GM23338 (cell line): Measurements from ENCODE around the gene FAM25G. TPM values are rescaled to one million over a fixed set of nuclear protein-coding genes. Genes with fewer than 3 reads are reported as not detected.

Experiments
- CREB1 ChIP-seq: fragments of 250-450 bp; sonication (Bioruptor Pico); IDR thresholded peaks from 2 replicates; pipeline ENCODE4 v1.5.0; 2020; ENCODE audit warnings: low read depth, mild to moderate bottlenecking, moderate library complexity
- EZH2 ChIP-seq: fragments of 200-600 bp; sonication (generic); IDR thresholded peaks from one replicate; pipeline ENCODE4 v1.8.0; 2017; ENCODE audit warnings: antibody characterized with exemption, mild to moderate bottlenecking, low read depth; ENCODE audit not compliant: unreplicated experiment
- JUNB ChIP-seq: IDR thresholded peaks from one replicate; pipeline ENCODE4 v1.6.1; 2016; ENCODE audit warnings: antibody characterized with exemption; ENCODE audit not compliant: unreplicated experiment
- NANOG ChIP-seq: IDR thresholded peaks from 2 replicates; pipeline ENCODE4 v1.6.1; 2016; ENCODE audit warnings: antibody characterized with exemption, borderline replicate concordance
- POLR2AphosphoS5 ChIP-seq: IDR thresholded peaks from 2 replicates; pipeline ENCODE4 v1.6.1; 2016; ENCODE audit warnings: antibody characterized with exemption, low read depth
- STAT1 ChIP-seq: IDR thresholded peaks from one replicate; pipeline ENCODE4 v1.6.1; 2016; ENCODE audit warnings: antibody characterized with exemption; ENCODE audit not compliant: unreplicated experiment
- ZNF331 ChIP-seq: fragments of 250-450 bp; sonication (Bioruptor Pico); IDR thresholded peaks from 2 replicates; pipeline ENCODE4 v1.5.0; 2020; ENCODE audit warnings: low read depth, mild to moderate bottlenecking, moderate library complexity
- polyA plus RNA-seq: library from polyadenylated mRNA; unstranded; fragments of >200 nt; fragmentation: Nextera tagmentation; extraction: Ambion mirVana; gene quantifications from 2 replicates; pipeline ENCODE4 v1.2.1, GENCODE V29; 2016
- total RNA-seq: library from RNA; depleted of rRNA; stranded (reverse); fragments of >200 nt; shearing (Covaris generic); gene quantifications from 2 replicates; pipeline ENCODE4 v1.2.3, GENCODE V29; 2014
- TF ChIP-seq, protein P1 (sequence below): fragments of 250-450 bp; sonication (Bioruptor Pico); IDR thresholded peaks from 2 replicates; pipeline ENCODE4 v1.5.0; 2020; ENCODE audit warnings: mild to moderate bottlenecking, moderate library complexity
- TF ChIP-seq, protein P2 (sequence below): IDR thresholded peaks from one replicate; pipeline ENCODE4 v1.6.1; 2018; ENCODE audit warnings: antibody characterized with exemption; ENCODE audit not compliant: unreplicated experiment
- TF ChIP-seq, protein P3 (sequence below), 2 experiments: fragments of 200-600 bp in 1 of 2; sonication (generic) in 1 of 2; conservative IDR thresholded peaks; 2 replicates each; pipeline versions ENCODE4 v1.5.1 to v1.6.1; 2016 to 2017; ENCODE audit warnings: antibody characterized with exemption in 2 of 2, low read depth in 2 of 2, mild to moderate bottlenecking in 2 of 2, moderate library complexity in 1 of 2

Gene FAM25G
- total and polyA plus RNA-seq, 2 experiments from 2014 or later = not detected

- TF ChIP-seq, protein P1, sequence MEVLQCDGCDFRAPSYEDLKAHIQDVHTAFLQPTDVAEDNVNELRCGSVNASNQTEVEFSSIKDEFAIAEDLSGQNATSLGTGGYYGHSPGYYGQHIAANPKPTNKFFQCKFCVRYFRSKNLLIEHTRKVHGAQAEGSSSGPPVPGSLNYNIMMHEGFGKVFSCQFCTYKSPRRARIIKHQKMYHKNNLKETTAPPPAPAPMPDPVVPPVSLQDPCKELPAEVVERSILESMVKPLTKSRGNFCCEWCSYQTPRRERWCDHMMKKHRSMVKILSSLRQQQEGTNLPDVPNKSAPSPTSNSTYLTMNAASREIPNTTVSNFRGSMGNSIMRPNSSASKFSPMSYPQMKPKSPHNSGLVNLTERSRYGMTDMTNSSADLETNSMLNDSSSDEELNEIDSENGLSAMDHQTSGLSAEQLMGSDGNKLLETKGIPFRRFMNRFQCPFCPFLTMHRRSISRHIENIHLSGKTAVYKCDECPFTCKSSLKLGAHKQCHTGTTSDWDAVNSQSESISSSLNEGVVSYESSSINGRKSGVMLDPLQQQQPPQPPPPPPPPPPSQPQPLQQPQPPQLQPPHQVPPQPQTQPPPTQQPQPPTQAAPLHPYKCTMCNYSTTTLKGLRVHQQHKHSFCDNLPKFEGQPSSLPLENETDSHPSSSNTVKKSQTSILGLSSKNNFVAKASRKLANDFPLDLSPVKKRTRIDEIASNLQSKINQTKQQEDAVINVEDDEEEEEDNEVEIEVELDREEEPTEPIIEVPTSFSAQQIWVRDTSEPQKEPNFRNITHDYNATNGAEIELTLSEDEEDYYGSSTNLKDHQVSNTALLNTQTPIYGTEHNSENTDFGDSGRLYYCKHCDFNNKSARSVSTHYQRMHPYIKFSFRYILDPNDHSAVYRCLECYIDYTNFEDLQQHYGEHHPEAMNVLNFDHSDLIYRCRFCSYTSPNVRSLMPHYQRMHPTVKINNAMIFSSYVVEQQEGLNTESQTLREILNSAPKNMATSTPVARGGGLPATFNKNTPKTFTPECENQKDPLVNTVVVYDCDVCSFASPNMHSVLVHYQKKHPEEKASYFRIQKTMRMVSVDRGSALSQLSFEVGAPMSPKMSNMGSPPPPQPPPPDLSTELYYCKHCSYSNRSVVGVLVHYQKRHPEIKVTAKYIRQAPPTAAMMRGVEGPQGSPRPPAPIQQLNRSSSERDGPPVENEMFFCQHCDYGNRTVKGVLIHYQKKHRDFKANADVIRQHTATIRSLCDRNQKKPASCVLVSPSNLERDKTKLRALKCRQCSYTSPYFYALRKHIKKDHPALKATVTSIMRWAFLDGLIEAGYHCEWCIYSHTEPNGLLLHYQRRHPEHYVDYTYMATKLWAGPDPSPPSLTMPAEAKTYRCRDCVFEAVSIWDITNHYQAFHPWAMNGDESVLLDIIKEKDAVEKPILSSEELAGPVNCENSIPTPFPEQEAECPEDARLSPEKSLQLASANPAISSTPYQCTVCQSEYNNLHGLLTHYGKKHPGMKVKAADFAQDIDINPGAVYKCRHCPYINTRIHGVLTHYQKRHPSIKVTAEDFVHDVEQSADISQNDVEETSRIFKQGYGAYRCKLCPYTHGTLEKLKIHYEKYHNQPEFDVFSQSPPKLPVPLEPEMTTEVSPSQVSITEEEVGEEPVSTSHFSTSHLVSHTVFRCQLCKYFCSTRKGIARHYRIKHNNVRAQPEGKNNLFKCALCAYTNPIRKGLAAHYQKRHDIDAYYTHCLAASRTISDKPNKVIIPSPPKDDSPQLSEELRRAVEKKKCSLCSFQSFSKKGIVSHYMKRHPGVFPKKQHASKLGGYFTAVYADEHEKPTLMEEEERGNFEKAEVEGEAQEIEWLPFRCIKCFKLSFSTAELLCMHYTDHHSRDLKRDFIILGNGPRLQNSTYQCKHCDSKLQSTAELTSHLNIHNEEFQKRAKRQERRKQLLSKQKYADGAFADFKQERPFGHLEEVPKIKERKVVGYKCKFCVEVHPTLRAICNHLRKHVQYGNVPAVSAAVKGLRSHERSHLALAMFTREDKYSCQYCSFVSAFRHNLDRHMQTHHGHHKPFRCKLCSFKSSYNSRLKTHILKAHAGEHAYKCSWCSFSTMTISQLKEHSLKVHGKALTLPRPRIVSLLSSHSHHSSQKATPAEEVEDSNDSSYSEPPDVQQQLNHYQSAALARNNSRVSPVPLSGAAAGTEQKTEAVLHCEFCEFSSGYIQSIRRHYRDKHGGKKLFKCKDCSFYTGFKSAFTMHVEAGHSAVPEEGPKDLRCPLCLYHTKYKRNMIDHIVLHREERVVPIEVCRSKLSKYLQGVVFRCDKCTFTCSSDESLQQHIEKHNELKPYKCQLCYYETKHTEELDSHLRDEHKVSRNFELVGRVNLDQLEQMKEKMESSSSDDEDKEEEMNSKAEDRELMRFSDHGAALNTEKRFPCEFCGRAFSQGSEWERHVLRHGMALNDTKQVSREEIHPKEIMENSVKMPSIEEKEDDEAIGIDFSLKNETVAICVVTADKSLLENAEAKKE (CRISPR knock-in tag) = no peak
- TF ChIP-seq ZNF331 (CRISPR knock-in tag) = no peak
- TF ChIP-seq EZH2 = no peak
- no peak for TF ChIP-seq JUNB
- TF ChIP-seq NANOG = no peak
- TF ChIP-seq, protein P2, sequence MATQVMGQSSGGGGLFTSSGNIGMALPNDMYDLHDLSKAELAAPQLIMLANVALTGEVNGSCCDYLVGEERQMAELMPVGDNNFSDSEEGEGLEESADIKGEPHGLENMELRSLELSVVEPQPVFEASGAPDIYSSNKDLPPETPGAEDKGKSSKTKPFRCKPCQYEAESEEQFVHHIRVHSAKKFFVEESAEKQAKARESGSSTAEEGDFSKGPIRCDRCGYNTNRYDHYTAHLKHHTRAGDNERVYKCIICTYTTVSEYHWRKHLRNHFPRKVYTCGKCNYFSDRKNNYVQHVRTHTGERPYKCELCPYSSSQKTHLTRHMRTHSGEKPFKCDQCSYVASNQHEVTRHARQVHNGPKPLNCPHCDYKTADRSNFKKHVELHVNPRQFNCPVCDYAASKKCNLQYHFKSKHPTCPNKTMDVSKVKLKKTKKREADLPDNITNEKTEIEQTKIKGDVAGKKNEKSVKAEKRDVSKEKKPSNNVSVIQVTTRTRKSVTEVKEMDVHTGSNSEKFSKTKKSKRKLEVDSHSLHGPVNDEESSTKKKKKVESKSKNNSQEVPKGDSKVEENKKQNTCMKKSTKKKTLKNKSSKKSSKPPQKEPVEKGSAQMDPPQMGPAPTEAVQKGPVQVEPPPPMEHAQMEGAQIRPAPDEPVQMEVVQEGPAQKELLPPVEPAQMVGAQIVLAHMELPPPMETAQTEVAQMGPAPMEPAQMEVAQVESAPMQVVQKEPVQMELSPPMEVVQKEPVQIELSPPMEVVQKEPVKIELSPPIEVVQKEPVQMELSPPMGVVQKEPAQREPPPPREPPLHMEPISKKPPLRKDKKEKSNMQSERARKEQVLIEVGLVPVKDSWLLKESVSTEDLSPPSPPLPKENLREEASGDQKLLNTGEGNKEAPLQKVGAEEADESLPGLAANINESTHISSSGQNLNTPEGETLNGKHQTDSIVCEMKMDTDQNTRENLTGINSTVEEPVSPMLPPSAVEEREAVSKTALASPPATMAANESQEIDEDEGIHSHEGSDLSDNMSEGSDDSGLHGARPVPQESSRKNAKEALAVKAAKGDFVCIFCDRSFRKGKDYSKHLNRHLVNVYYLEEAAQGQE = no peak
- no peak for TF ChIP-seq POLR2AphosphoS5
- no peak for TF ChIP-seq STAT1
- TF ChIP-seq CREB1 (CRISPR knock-in tag) = no peak
- TF ChIP-seq, protein P3, sequence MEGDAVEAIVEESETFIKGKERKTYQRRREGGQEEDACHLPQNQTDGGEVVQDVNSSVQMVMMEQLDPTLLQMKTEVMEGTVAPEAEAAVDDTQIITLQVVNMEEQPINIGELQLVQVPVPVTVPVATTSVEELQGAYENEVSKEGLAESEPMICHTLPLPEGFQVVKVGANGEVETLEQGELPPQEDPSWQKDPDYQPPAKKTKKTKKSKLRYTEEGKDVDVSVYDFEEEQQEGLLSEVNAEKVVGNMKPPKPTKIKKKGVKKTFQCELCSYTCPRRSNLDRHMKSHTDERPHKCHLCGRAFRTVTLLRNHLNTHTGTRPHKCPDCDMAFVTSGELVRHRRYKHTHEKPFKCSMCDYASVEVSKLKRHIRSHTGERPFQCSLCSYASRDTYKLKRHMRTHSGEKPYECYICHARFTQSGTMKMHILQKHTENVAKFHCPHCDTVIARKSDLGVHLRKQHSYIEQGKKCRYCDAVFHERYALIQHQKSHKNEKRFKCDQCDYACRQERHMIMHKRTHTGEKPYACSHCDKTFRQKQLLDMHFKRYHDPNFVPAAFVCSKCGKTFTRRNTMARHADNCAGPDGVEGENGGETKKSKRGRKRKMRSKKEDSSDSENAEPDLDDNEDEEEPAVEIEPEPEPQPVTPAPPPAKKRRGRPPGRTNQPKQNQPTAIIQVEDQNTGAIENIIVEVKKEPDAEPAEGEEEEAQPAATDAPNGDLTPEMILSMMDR (conservative IDR thresholded peaks at IDR 0.05; ENCODE audit: low read depth in 2 of 2) = no peak
Observed at GRCh38 chr10:47452495-47453140, 38.9 kb downstream of the FAM25G start (continued).
